Psoas muscle (tissue), 8 donors: ENCODE data around the gene OPN5. TPM values are rescaled to one million over a fixed set of nuclear protein-coding genes. Genes with fewer than 3 reads are reported as not detected.

ENCODE experiments used
- ATAC-seq, 4 donors: fragments of 200-7000 bp; cut with Tn5 transposase; one replicate each; pipeline ENCODE4 v1.9.1; 2020; ENCODE audit warnings: moderate library complexity in 3 of 4, mild to moderate bottlenecking in 2 of 4
- DNase-seq, 2 donors: peaks; one replicate each; pipeline ENCODE4 v3.0.0-alpha.2; 2020
- H3K27ac ChIP-seq: fragments of 200-600 bp; one replicate; pipeline ENCODE4 v1.8.0; 2022
- H3K27me3 ChIP-seq, 3 donors: fragments of 200-600 bp in 1 of 3; one replicate each; pipeline versions ENCODE4 v1.6.1 to v1.8.0; 2013 to 2022; ENCODE audit warnings: low read length in 2 of 3, mild to moderate bottlenecking in 2 of 3, moderate library complexity in 1 of 3; ENCODE audit not compliant: insufficient read depth in 3 of 3
- H3K36me3 ChIP-seq, 2 donors: fragments of 200-600 bp in 1 of 2; one replicate each; pipeline versions ENCODE4 v1.6.1 to v1.8.0; 2013 to 2022; ENCODE audit warnings: low read depth in 1 of 2, mild to moderate bottlenecking in 1 of 2, moderate library complexity in 1 of 2; ENCODE audit not compliant: insufficient read depth in 1 of 2
- H3K4me1 ChIP-seq: fragments of 200-600 bp; one replicate; pipeline ENCODE4 v1.8.0; 2022
- H3K4me3 ChIP-seq: fragments of 200-600 bp; one replicate; pipeline ENCODE4 v1.8.0; 2022; ENCODE audit warnings: mild to moderate bottlenecking
- H3K9me3 ChIP-seq: fragments of 200-600 bp; one replicate; pipeline ENCODE4 v1.8.0; 2022
- CTCF ChIP-seq: fragments of 200-600 bp; IDR thresholded peaks from one replicate; pipeline ENCODE4 v1.8.0; 2022; ENCODE audit warnings: antibody characterized with exemption
- WGBS, 3 donors: extraction: QIAGEN DNeasy Blood & Tissue Kit; methylation state at CpG; one replicate each; pipeline versions ENCODE4 v1.1.6 to v1.1.7; 2013; 5-methylcytosine and 5-hydroxymethylcytosine counted together
- intact Hi-C, 2 donors: fragments of 100-400 bp; cut with DNase I; formaldehyde crosslinking; loops; one replicate each; pipeline versions ENCODE4 v1.11.0 to v1.14.2; 2022
- polyA plus RNA-seq, 3 donors: library from polyadenylated mRNA; stranded (reverse); fragments of 200-250 nt; gene quantifications; one replicate each; pipeline ENCODE4 v1.2.3, GENCODE V29; 2013
- total RNA-seq, 4 donors: library from RNA; stranded (reverse); fragmentation: NEBNext Ultra II Directional in 2 of 4; extraction: Animal tissue kit (Norgen Biotek cat#: 25700) in 2 of 4; gene quantifications; one replicate each; pipeline versions ENCODE4 v1.2.1 to v1.2.4, GENCODE V29; 2021 to 2023
- donor health status: healthy with polysubstance abuse.
- donor health status: DM: no; HTN: no; CAD: no; lungs with moderate emphysema.
- donor health status: Bipolar disorder and iron deficiency.
- donor health status: healthy.
- donor health status: DM: yes; HTN: yes; CAD: no.
- donor health status: DM: no; HTN: no; CAD: no.
- donor health status: DM: no; HTN: no; CAD: no.
- donor health status: DM: yes; HTN: yes; CAD: no.

OPN5 gene
- total and polyA plus RNA-seq, 7 donors, result 0.07 to 0.71 (median 0.13) TPM; not detected in 3

GRCh38 chr6:47836639-47837038 lies 54.8 kb downstream of the OPN5 start:
- ATAC-seq, result no peak
- no peak for TF ChIP-seq CTCF
- Histone ChIP-seq H3K9me3 (no peaks in the 10 kb centered on the region), H3K4me1 (no peaks in the 10 kb centered on the region), H3K4me3 (no peak overlapping the region), H3K27me3 (no peaks in the 10 kb centered on the region), H3K27ac (no peak overlapping the region), H3K36me3 (no peaks in the 10 kb centered on the region)
- no peak for DNase-seq
- 88 to 100% (median 98%) methylated on average over 1 of the region's 1 CpG for WGBS, 3 donors
- intact Hi-C loops, result no loop called here

GRCh38 chr6:47839645-47840044 lies 57.8 kb downstream of the OPN5 start:
- 89 to 96% (median 93%) methylated on average over 1 of the region's 1 CpG for WGBS, 3 donors
- Histone ChIP-seq H3K36me3 (no peaks in the 10 kb centered on the region), H3K4me1 (no peaks in the 10 kb centered on the region), H3K27me3 (no peaks in the 10 kb centered on the region), H3K4me3 (no peak overlapping the region), H3K9me3 (no peaks in the 10 kb centered on the region), H3K27ac (no peak overlapping the region)
- ATAC-seq (no peak), DNase-seq (no peak)
- TF ChIP-seq CTCF, result no peak
- intact Hi-C loops, result no loop called here

- Histone ChIP-seq H3K4me3 (no peak overlapping the region), H3K27ac (no peak overlapping the region), H3K27me3 (no peaks in the 10 kb centered on the region), H3K9me3 (no peaks in the 10 kb centered on the region), H3K4me1 (no peaks in the 10 kb centered on the region), H3K36me3 (no peaks in the 10 kb centered on the region)
- intact Hi-C loops, result no loop called here
- no peak for DNase-seq
- no peak for ATAC-seq
- no peak for TF ChIP-seq CTCF
- 82 to 84% (median 84%) methylated on average over 3 of the region's 3 CpGs for WGBS, 3 donors
These were observed 63.0 kb downstream of the OPN5 start for GRCh38 chr6:47844881-47845280.

GRCh38 chr6:47846752-47847151 lies 64.9 kb downstream of the OPN5 start:
- Histone ChIP-seq H3K9me3 (no peaks in the 10 kb centered on the region), H3K36me3 (no peaks in the 10 kb centered on the region), H3K27ac (no peak overlapping the region), H3K4me3 (no peak overlapping the region), H3K4me1 (no peaks in the 10 kb centered on the region), H3K27me3 (no peaks in the 10 kb centered on the region)
- intact Hi-C loops, result no loop called here
- 64 to 85% (median 74%) methylated on average over 1 of the region's 1 CpG for WGBS, 3 donors
- ATAC-seq, result no peak
- no peak for TF ChIP-seq CTCF
- no peak for DNase-seq

GRCh38 chr6:47851091-47851490 lies 69.3 kb downstream of the OPN5 start:
- peaks cover 0 to under 1% (median 0%) of the 10 kb centered on the region in 3 donors for H3K27me3 ChIP-seq
- H3K4me3 ChIP-seq, result no peak overlapping the region
- TF ChIP-seq CTCF, result no peak
- ATAC-seq (no peak), DNase-seq (no peak)
- 74 to 88% (median 81%) methylated on average over 1 of the region's 1 CpG for WGBS, 3 donors
- H3K36me3 ChIP-seq, result no peaks in the 10 kb centered on the region
- intact Hi-C loops, result no loop called here
- no peak overlapping the region for H3K27ac ChIP-seq
- H3K9me3 ChIP-seq, result no peaks in the 10 kb centered on the region
- no peaks in the 10 kb centered on the region for H3K4me1 ChIP-seq
